ENCODE results near the gene ADCY5. TPM values are rescaled to one million over a fixed set of nuclear protein-coding genes. Genes with fewer than 3 reads are reported as not detected.

The ADCY5 gene
- total RNA-seq, 1 experiment from 2014 or later: 0.49 TPM

DNA sequence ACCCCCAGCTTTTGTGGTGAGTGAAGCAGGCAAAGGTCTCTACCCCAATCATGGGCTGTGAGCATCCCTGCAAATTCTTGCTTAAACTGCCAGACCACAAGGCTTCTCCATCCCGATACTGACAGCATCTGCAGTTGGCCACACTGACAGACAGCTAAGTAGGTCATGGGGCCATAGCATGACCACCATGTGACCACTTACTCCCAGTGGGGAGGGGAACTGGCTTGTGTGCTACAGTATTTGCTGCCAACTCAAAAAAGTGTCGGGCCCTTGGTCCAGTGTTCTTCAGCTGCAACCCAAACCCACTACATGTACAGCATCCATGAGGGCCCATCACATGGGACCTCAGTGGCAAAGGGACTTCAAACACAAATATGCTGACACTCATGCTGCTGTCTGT lies 143.7 kb downstream of the ADCY5 start:
- TF ChIP-seq RAD21 (IDR thresholded peaks at IDR 0.05; ENCODE audit: low read depth) (no peak), POLR2A (IDR thresholded peaks at IDR 0.05; ENCODE audit: borderline replicate concordance, extremely low read depth, insufficient read depth, insufficient read length) (no peak), EGR1 (IDR thresholded peaks at IDR 0.05; ENCODE audit: low read depth) (no peak), EZH2 (IDR thresholded peaks at IDR 0.05) (no peak), SRF (IDR thresholded peaks at IDR 0.05; ENCODE audit: low read depth) (no peak), YY1 (IDR thresholded peaks at IDR 0.05; ENCODE audit: extremely low read depth, insufficient replicate concordance, low read depth, low read length) (no peak), POLR2AphosphoS5 (IDR thresholded peaks at IDR 0.05; ENCODE audit: low read depth, low read length) (no peak)
- TF ChIP-seq, protein P1, sequence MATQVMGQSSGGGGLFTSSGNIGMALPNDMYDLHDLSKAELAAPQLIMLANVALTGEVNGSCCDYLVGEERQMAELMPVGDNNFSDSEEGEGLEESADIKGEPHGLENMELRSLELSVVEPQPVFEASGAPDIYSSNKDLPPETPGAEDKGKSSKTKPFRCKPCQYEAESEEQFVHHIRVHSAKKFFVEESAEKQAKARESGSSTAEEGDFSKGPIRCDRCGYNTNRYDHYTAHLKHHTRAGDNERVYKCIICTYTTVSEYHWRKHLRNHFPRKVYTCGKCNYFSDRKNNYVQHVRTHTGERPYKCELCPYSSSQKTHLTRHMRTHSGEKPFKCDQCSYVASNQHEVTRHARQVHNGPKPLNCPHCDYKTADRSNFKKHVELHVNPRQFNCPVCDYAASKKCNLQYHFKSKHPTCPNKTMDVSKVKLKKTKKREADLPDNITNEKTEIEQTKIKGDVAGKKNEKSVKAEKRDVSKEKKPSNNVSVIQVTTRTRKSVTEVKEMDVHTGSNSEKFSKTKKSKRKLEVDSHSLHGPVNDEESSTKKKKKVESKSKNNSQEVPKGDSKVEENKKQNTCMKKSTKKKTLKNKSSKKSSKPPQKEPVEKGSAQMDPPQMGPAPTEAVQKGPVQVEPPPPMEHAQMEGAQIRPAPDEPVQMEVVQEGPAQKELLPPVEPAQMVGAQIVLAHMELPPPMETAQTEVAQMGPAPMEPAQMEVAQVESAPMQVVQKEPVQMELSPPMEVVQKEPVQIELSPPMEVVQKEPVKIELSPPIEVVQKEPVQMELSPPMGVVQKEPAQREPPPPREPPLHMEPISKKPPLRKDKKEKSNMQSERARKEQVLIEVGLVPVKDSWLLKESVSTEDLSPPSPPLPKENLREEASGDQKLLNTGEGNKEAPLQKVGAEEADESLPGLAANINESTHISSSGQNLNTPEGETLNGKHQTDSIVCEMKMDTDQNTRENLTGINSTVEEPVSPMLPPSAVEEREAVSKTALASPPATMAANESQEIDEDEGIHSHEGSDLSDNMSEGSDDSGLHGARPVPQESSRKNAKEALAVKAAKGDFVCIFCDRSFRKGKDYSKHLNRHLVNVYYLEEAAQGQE (IDR thresholded peaks at IDR 0.05; ENCODE audit: low read depth): no peak
- TF ChIP-seq, protein P2, sequence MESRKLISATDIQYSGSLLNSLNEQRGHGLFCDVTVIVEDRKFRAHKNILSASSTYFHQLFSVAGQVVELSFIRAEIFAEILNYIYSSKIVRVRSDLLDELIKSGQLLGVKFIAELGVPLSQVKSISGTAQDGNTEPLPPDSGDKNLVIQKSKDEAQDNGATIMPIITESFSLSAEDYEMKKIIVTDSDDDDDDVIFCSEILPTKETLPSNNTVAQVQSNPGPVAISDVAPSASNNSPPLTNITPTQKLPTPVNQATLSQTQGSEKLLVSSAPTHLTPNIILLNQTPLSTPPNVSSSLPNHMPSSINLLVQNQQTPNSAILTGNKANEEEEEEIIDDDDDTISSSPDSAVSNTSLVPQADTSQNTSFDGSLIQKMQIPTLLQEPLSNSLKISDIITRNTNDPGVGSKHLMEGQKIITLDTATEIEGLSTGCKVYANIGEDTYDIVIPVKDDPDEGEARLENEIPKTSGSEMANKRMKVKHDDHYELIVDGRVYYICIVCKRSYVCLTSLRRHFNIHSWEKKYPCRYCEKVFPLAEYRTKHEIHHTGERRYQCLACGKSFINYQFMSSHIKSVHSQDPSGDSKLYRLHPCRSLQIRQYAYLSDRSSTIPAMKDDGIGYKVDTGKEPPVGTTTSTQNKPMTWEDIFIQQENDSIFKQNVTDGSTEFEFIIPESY (IDR thresholded peaks at IDR 0.05; ENCODE audit: extremely low read depth, insufficient replicate concordance, low read length): no peak
- H3K9ac ChIP-seq (ENCODE audit: low read length): no peak overlapping the region
- H2AFZ ChIP-seq (ENCODE audit: low read depth, low read length, poor library complexity, severe bottlenecking): no peak overlapping the region
- ChIA-PET CTCF (no interaction called here), RAD21 (ENCODE audit: low non-redundant PET in 1 of 2, low total read pairs in 2 of 2, uncharacterized antibody in 2 of 2, unreplicated experiment in 2 of 2) (no interaction called here), POLR2A (no interaction called here)
- intact Hi-C loops (cut with micrococcal nuclease): no loop called here
- H3K79me2 ChIP-seq (ENCODE audit: insufficient read depth, low read length): no peaks in the 10 kb centered on the region
- no peaks in the 10 kb centered on the region for H4K20me1 ChIP-seq (ENCODE audit: insufficient read depth)
- BruUV-seq (replicated peaks): no TSS peak
- H3K9me2 ChIP-seq (ENCODE audit: insufficient read depth): no peaks in the 10 kb centered on the region
- H3K27ac ChIP-seq (ENCODE audit: low read depth, low read length): no peak overlapping the region
- no peak overlapping the region for H3K4me2 ChIP-seq (ENCODE audit: low read length)
- ATAC-seq (no peak), DNase-seq (ENCODE audit: low read depth, low spot score) (no peak)
- H3K9me3 ChIP-seq (ENCODE audit: control insufficient read depth in 1 of 2, insufficient read depth in 1 of 2, low read depth in 1 of 2, low read length in 2 of 2): no peaks in the 10 kb centered on the region
- H3K36me3 ChIP-seq (ENCODE audit: control insufficient read depth in 1 of 2, insufficient read depth in 2 of 2, low read length in 2 of 2): no peaks in the 10 kb centered on the region
- H3K4me1 ChIP-seq (ENCODE audit: control insufficient read depth in 1 of 2, insufficient read depth in 2 of 2, low read length in 2 of 2): no peaks in the 10 kb centered on the region
- no peak overlapping the region for H3K4me3 ChIP-seq (replicated peaks in 1 of 2; ENCODE audit: low read depth in 1 of 2, low read length in 2 of 2)
- peaks cover 6% of the 10 kb centered on the region; the same call in 1 of the 2 replicates for H3K27me3 ChIP-seq (ENCODE audit: insufficient read depth, low read length)
